CD4-positive, alpha-beta T cell treated with Interleukin-6 for 4 hours (primary cell): Measurements from ENCODE around the gene HERC6.
"Not testable (repeated sequence)": the region's sequence is repeated elsewhere in the genome, so short reads cannot be mapped to it uniquely, and the experiment has no call there.

ENCODE experiments used
- DNase-seq: peaks from one replicate; pipeline ENCODE4 v3.0.0-alpha.2; 2020; ENCODE audit warnings: mixed read lengths

The HERC6 gene

DNA sequence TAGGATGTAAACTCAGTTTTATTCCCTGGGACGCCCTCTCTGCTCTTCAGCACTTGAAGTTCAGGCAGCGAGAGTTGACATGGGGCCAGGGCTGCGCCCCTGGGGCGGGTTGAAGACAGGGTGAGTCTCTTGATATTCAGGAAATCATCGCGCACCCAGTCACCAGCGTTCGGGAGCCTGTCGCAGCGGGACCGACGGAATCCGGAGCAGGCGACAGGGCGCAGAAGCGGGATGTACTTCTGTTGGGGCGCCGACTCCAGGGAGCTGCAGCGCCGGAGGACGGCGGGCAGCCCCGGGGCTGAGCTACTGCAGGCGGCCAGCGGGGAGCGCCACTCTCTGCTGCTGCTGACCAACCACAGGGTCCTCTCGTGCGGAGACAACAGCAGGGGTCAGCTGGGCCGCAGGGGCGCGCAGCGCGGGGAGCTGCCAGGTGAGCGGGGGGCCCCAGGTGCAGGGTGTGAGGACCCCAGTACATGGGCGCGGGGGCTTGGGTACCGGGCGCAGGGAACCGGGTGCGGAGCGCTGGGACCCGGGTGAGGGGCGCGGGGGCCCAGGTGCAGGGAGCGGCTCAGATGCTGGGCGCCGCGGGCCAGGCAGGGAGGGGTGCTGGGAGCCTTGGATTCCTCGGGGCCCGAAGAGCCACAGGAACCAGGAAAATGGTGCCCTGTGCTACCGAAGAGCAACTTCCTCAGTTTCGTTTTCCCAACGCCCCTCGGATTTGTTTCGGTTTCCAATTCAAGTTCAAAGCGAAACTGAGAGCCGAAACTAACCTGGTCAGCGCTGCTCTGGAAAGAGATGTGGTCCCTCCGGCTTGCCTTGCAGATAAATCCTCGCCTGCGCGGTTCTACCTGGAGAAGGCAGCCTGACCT is at the start of gene HERC6:
Gene HERC6, plus strand, starts transcription at position 162 of the 869 bp plus-strand sequence. Its CDS starts 70 bp downstream, at position 232.
- peak; percentile 78 for DNase-seq

GRCh38 chr4:88333741-88334405 is 44.8 kb upstream of the HERC6 start:
- no peak for DNase-seq

GRCh38 chr4:88335092-88335665 is 43.5 kb upstream of the HERC6 start:
- no peak for DNase-seq

DNA sequence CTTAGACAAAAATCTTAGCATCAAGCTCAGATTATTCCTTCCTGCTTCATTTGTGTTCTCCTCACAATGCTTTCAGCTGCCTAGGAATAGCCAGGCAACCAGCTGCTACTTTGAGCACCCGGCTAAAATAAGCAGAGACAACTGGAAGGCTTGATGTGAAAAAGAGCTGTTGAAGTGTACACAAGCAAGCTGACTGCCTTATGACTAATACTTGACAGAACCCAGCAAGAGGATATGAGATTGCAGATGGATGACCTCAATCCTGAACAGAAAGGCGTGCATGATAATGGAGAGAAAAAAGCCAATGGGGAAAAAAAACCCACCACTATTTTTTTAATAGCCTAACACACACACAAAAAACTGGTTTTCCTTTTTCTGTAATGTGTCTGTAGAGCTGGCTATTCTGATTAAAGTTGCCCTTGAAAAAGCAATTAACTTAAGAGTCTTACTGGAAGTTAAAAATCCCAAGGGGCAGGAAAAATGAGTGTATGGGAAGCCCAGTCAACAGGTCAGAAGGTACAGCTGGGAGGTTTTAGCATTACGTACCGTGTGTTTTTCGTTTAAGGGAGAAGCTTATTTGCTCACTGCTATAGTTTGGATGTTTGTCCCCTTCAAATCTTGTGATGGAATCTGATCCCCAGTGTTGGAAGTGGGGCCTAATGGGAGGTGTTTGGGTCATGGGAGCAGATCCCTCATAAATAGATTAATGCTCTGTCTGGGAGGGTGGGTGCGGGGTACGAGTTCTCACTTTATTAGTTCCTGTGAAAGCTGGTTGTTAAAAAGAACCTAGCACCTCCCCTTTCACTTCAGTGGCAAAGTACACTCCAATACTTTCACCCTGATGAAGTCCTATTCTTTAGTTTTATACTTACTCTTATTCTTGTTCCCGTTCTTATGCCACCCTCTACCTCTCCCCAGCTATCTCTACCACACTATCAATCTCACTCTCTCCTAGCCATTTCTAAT is 37.1 kb upstream of the HERC6 start:
- DNase-seq, result no peak

DNA sequence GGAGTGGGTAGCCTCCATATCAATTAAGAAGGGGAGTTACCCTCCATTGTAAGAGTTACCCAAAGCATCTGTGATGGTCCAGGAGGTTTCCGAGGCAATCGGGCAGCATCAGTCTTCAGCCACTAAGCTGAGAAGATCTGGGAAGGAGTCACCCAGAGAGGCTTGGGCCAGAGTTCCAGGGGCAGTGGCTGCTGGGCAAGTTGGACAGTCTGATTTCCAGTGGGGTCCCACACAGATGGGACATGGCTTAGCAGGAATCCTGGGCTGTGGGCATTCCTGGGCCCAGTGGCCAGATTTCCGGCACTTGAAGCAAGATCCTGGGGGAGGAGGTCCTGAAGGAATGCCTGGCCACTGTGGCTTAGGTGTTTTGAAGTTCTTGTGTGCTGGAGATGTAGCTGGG is 31.8 kb upstream of the HERC6 start:
- not testable (repeated sequence) for DNase-seq

GRCh38 chr4:88348761-88349160 is 29.9 kb upstream of the HERC6 start:
- not testable (repeated sequence) for DNase-seq

GRCh38 chr4:88350786-88351185 is 27.9 kb upstream of the HERC6 start:
- DNase-seq, result no peak

DNA sequence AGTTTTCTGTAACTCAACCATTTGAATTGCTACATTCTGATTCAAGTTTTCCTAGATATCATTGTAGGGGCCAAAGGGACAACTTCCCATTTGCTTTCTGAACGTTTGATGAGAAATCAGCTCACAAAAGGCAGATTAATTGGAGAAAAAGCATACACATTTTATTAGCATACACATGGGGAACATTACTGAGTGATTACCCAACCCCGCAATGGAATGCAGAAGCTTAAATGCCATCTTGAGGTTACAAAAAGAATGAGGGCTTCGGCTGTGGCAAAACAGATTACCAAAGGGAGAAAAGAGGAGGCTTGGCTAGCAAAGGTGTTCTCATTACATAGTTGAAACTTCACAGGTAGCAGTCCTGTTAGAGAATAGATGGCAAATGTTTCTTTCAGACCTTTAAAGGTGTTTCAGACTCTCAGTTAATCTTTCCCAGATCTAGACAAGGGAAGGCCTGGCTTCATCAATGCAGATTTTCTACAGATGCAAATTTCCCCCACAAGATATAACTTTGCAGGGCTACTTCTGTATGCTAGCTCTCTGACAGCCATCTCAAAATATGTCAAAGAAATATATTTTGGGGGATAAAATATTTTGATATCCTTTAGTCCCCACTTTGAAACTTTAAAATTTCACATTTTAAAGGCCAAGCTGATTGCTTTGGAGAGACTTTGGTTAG is 26.5 kb upstream of the HERC6 start:
- no peak for DNase-seq

DNA sequence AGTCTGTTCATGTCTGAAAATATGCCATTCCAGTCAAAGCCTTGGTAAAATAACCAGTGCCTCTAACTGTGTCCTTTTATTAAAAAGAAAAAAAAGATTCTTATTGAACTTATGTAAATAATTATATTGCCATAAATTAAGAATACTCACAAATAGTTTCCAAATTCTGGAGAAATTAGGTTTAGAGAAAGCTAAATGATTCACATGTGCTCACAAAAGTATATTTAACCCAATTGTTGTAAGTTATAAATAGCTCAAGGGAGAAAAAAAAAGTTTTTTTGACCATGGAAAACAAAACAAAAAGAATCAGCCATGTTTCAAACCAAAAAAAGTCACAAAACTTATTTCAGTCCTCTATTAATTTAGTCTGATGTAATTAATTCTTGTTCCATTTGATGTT is 25.3 kb upstream of the HERC6 start:
- DNase-seq, result no peak

GRCh38 chr4:88356771-88357170 is 21.9 kb upstream of the HERC6 start:
- DNase-seq, result no peak

- no peak for DNase-seq
Measured at GRCh38 chr4:88357262-88357661, 21.4 kb upstream of the HERC6 start.

- no peak for DNase-seq
Measured at GRCh38 chr4:88359558-88359957, 19.1 kb upstream of the HERC6 start.

DNA sequence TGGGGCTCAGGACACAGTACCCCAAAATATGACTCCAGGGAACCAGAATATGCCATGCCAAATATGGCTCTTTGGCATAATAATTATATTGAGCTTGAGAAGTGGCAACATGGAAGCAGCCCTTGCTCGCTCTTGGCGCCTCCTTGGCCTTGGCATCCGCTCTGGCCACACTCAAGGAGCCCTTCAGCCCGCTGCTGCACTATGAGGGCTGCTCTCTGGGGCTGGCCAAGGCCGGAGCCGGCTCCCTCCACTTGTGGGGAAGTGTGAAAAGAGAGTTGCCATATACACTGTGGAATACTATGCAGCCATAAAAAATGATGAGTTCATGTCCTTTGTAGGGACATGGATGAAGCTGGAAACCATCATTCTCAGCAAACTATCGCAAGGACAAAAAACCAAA is 18.4 kb upstream of the HERC6 start:
- no peak for DNase-seq

DNA sequence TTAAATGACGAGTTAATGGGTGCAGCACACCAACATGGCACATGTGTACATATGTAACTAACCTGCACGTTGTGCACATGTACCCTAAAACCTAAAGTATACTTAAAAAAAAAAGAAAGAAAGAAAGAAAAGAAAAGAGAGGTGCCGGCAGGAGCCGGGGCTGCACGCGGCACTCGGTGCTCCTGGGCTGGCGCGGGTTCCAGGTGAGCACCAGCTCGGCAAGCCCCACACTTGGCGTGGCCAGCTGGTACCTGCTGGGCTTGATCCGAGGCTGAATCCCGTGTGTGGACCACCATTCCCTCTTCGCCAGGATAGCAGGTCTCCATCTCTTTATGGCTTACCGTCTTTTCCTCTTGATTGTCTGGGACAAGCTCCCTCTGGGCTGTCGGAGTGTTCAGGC is 17.9 kb upstream of the HERC6 start:
- DNase-seq, result no peak

DNA sequence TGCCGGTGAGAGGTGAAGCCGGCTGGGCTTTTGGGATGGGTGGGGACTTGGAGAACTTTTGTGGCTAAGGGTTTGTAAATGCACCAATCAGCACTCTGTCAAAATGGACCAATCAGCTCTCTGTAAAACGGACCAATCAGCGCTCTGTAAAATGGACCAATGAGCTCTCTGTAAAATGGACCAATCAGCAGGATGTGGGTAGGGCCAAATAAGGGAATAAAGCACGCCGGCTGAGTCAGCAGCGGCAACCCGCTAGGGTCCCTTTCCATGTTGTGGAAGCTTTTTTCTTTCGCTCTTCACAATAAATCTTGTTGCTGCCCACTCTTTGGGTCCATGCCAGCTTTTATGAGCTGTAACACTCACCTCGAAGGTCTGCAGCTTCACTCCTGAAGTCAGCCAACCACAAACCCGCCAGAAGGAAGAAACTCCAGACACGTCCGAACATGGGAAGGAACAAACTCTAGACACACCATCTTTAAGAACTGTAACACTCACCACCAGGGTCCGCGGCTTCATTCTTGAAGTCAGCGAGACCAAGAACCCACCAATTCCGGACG is 17.4 kb upstream of the HERC6 start:
- not testable (repeated sequence) for DNase-seq

DNA sequence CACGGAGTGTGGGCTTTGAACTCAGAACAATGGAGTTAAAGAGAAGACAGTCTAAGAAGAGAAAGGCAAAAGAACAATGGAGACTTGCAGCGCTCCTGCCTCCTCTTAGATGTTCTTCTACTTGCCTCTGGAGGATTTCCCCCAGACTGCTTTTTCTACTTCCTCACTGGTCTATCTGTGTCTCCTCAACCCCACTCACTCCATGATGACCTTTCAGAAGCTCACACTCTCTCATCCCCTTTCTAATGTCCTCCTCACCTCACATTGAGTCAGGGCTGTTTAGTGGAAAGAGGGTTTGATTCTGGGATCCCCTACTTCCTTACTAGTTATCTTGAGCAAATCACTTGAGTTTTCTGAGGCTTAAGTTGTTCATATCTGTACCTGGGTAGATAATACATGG is 12.2 kb upstream of the HERC6 start:
- no peak for DNase-seq

DNA sequence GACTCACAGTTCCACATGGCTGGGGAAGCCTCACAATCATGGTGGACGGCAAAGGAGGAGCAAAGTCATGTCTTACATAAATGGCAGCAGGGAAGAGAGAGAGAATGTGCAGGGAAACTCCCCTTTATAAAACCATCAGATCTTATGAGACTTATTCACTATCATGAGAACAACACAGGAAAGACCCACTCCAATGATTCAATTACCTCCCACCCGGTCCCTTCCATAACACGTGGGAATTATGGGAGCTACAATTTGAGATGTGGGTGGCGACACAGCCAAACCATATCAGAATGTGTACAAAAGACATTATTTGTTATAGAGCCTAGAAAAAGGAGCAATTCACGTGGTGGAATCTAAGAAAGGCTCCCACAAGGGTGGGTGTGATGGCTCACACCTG is 10.8 kb upstream of the HERC6 start:
- DNase-seq, result no peak

DNA sequence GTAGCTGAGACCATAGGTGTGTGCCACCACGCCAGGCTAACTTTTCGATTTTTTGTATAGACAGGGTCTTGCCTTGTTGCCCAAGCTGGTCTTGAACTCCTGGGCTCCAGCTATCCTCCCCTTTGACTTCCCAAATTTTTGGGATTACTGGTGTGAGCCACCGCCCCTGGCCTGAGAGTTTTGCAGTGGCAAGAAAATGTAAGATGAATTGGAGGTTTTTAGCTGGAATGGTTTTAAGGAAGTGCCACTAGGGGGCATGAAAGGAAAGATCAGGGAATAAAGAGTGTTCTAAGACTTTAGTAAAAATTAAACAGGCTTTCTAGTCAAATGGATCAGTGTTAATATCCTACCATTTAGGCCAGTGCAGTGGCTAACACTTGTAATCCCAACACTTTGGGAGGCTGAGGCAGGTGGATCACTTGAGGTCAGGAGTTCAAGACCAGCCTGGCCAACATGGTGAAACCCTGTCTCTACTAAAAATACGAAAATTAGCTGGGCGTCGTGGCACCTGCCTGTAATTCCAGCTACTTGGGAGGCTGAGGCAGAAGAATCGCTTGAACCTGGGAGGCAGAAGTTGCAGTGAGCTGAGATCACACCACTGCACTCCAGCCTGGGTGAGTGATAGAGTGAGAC is 9.4 kb upstream of the HERC6 start:
- DNase-seq, result peak; percentile 25

- no peak for DNase-seq
Measured at GRCh38 chr4:88381123-88381522, 2.5 kb downstream of the HERC6 start.

DNA sequence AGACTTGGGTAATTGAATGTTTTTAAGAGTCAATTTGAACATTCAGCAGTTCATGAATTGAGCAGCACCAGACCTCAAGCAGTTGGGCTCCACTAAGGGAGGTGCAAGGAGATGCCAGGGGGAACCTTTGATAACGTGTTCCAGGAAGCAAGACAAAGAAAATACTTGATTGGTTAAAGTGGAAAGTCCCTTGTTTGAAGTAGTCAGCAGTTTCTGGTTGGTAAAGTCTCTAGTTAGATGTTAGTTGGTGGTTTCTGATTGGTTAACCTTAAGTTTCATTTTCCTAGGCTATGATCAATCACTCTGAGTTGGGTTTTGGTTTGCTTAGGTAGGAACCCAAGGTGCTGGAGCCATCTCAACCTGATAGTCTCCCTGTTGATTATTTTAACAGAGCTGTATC is 4.0 kb downstream of the HERC6 start:
- peak; percentile 53 for DNase-seq

- no peak for DNase-seq
Measured at GRCh38 chr4:88390128-88390527, 11.5 kb downstream of the HERC6 start.
